SK-N-MC (cell line): Measurements from ENCODE around the gene CSTPP1.

Experiments
- EZH2 ChIP-seq: fragments of 200-600 bp; sonication (generic); IDR thresholded peaks from one replicate; pipeline ENCODE4 v1.6.1; 2017; ENCODE audit warnings: antibody characterized with exemption
- POLR2AphosphoS5 ChIP-seq: IDR thresholded peaks from 2 replicates; pipeline ENCODE4 v1.6.1; 2012; ENCODE audit warnings: mild to moderate bottlenecking, low read depth, low read length, borderline replicate concordance

- TF ChIP-seq POLR2AphosphoS5 (no peak), EZH2 (no peak)
Observed at GRCh38 chr11:47158242-47158641, 221.7 kb downstream of the CSTPP1 start.
